Measurements from ENCODE around the gene LNP1. TPM values are rescaled to one million over a fixed set of nuclear protein-coding genes. Genes with fewer than 3 reads are reported as not detected.

LNP1 gene
- total RNA-seq, 1 experiment from 2014 or later = 1.2 TPM

DNA sequence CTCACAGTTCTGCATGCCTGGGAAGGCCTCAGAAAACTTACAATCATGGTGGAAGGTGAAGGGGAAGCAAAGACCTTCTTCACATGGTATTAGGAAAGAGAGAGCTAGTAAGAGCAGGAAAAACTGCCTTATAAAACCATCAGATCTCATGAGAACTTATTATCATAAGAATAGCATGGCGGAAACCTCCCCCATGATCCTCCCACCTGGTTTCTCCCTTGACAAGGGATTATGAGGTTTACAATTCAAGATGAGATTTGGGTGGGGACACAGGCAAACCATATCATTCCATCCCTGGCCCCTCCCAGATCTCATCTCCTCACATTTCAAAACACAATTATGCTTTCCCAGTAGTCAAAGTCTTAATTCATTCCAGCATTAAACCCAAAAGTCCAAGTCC is 56.5 kb downstream of the LNP1 start:
- Mint-ChIP-seq H3K27me3 (ENCODE audit: insufficient read depth, unreplicated experiment) (no peaks in the 10 kb centered on the region), H3K27ac (ENCODE audit: low read depth, unreplicated experiment) (no peak overlapping the region), H3K9me3 (ENCODE audit: unreplicated experiment) (no peaks in the 10 kb centered on the region), H3K4me3 (ENCODE audit: unreplicated experiment) (no peak overlapping the region), H3K4me1 (ENCODE audit: insufficient read depth, unreplicated experiment) (no peaks in the 10 kb centered on the region), H3K36me3 (ENCODE audit: insufficient read depth, unreplicated experiment) (no peaks in the 10 kb centered on the region)
- TF ChIP-seq, protein P1, sequence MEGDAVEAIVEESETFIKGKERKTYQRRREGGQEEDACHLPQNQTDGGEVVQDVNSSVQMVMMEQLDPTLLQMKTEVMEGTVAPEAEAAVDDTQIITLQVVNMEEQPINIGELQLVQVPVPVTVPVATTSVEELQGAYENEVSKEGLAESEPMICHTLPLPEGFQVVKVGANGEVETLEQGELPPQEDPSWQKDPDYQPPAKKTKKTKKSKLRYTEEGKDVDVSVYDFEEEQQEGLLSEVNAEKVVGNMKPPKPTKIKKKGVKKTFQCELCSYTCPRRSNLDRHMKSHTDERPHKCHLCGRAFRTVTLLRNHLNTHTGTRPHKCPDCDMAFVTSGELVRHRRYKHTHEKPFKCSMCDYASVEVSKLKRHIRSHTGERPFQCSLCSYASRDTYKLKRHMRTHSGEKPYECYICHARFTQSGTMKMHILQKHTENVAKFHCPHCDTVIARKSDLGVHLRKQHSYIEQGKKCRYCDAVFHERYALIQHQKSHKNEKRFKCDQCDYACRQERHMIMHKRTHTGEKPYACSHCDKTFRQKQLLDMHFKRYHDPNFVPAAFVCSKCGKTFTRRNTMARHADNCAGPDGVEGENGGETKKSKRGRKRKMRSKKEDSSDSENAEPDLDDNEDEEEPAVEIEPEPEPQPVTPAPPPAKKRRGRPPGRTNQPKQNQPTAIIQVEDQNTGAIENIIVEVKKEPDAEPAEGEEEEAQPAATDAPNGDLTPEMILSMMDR (IDR thresholded peaks at IDR 0.05; ENCODE audit: unreplicated experiment) = no peak
- intact Hi-C loops (cut with micrococcal nuclease) = no loop called here
- POLR2A ChIA-PET = no interaction called here
- DNase-seq (ENCODE audit: unreplicated experiment) = no peak
- no TSS peak for BruUV-seq (replicated peaks)
- CTCF ChIA-PET = interaction anchor here (14.6 kb wide), 1 partner anchor 131 kb away, joined by 405 read pairs; no protein-coding TSS in a partner anchor

DNA sequence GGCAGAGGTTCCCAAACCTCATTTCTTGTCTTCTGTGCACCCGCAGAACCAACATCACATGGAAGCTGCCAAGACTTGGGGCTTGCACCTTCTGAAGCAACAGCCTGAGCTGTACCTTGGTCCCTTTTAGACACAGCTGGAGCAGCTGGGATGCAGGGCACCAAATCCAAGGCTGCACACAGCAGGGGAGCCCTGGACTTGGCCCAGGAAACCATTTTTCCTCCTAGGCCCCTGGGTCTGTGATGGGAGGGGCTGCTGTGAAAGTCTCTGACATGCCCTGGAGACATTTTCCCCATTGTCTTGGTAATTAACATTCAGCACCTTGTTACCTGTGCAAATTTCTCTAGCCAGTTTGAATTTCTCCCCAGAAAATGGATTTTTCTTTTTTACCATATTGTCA is 57.5 kb downstream of the LNP1 start:
- no peaks in the 10 kb centered on the region for H3K36me3 Mint-ChIP-seq (ENCODE audit: insufficient read depth, unreplicated experiment)
- intact Hi-C loops (cut with micrococcal nuclease) = no loop called here
- no peak overlapping the region for H3K4me3 Mint-ChIP-seq (ENCODE audit: unreplicated experiment)
- no peaks in the 10 kb centered on the region for H3K9me3 Mint-ChIP-seq (ENCODE audit: unreplicated experiment)
- BruUV-seq (replicated peaks) = no TSS peak
- H3K27me3 Mint-ChIP-seq (ENCODE audit: insufficient read depth, unreplicated experiment) = no peaks in the 10 kb centered on the region
- DNase-seq (ENCODE audit: unreplicated experiment) = no peak
- H3K4me1 Mint-ChIP-seq (ENCODE audit: insufficient read depth, unreplicated experiment) = peaks cover 9% of the 10 kb centered on the region
- ChIA-PET POLR2A (no interaction called here), CTCF (interaction anchor here (0.5 to 14.6 kb wide), 4 partner anchors 10 to 162 kb away, joined by 3 to 405 read pairs (median 3); no protein-coding TSS in a partner anchor)
- TF ChIP-seq, protein P1 (IDR thresholded peaks at IDR 0.05; ENCODE audit: unreplicated experiment) = no peak
- H3K27ac Mint-ChIP-seq (ENCODE audit: low read depth, unreplicated experiment) = no peak overlapping the region

DNA sequence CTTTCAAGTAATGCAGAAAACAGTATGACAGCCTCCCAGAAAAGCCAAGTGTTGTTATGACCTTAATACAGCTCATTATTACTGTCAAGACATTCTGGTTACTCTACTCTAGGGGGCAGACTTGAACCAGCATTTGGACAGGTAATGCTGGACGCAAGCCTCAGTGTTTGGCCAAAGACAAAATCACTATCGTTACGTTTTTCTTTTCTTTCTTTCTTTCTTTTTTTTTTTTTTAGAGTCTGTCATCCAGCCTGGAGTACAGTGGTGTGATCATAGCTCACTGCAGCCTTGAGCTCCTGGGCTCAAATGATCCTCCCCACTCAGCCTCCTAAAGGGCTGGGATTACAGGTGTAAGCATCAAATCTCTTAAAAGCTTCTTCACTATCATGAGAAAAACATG is 61.7 kb downstream of the LNP1 start:
- Mint-ChIP-seq H3K4me1 (ENCODE audit: insufficient read depth, unreplicated experiment) (peaks cover 9% of the 10 kb centered on the region), H3K27ac (ENCODE audit: low read depth, unreplicated experiment) (no peak overlapping the region), H3K27me3 (ENCODE audit: insufficient read depth, unreplicated experiment) (no peaks in the 10 kb centered on the region), H3K4me3 (ENCODE audit: unreplicated experiment) (no peak overlapping the region), H3K9me3 (ENCODE audit: unreplicated experiment) (no peaks in the 10 kb centered on the region), H3K36me3 (ENCODE audit: insufficient read depth, unreplicated experiment) (no peaks in the 10 kb centered on the region)
- DNase-seq (ENCODE audit: unreplicated experiment) = peak; percentile 79
- intact Hi-C loops (cut with micrococcal nuclease) = loop anchor here (1.0 kb wide), 6 partner anchors 127 to 733 kb away; no protein-coding TSS in a partner anchor
- ChIA-PET POLR2A (interaction anchor here (0.6 to 2.7 kb wide), 8 partner anchors 21 to 247 kb away, joined by 3 to 18 read pairs (median 6); partner anchors contain the start of genes LNP1, TMEM45A and TOMM70), CTCF (interaction anchor here (0.5 to 14.6 kb wide), 72 partner anchors 8 to 1022 kb away, joined by 3 to 405 read pairs (median 5); partner anchors contain the start of genes LNP1, TFG and TMEM45A)
- TF ChIP-seq, protein P1 (IDR thresholded peaks at IDR 0.05; ENCODE audit: unreplicated experiment) = peak; percentile 88
- no TSS peak for BruUV-seq (replicated peaks)

DNA sequence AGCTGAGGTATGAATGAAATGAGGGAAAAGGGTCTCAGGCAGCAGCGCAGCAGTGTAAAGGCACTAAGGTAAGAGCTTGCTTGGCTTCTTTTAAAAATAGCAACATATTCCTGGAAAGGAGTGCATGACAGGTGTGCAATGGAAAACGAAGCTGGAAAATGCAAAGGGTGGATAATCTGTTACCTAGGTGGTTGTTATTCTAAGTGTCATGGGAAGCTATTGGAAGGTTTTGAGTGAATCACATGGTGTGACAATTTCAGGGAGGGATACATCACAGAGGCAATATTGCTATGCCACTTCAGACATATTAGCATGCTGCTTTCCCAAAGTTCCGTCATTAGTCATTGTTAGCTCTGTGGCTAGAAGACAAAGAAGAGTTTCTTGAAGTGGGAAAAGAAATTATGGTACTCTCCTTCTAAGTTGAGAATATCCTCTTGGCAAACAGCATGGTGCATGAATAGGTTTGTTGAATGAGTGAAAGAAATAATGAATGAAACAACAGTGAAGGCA is 62.4 kb downstream of the LNP1 start:
- Mint-ChIP-seq H3K4me3 (ENCODE audit: unreplicated experiment) (no peak overlapping the region), H3K27me3 (ENCODE audit: insufficient read depth, unreplicated experiment) (no peaks in the 10 kb centered on the region), H3K4me1 (ENCODE audit: insufficient read depth, unreplicated experiment) (peaks cover 9% of the 10 kb centered on the region), H3K36me3 (ENCODE audit: insufficient read depth, unreplicated experiment) (no peaks in the 10 kb centered on the region), H3K27ac (ENCODE audit: low read depth, unreplicated experiment) (no peak overlapping the region), H3K9me3 (ENCODE audit: unreplicated experiment) (no peaks in the 10 kb centered on the region)
- TF ChIP-seq, protein P1 (IDR thresholded peaks at IDR 0.05; ENCODE audit: unreplicated experiment) = no peak
- CTCF ChIA-PET = interaction anchor here (0.6 to 14.6 kb wide), 54 partner anchors 7 to 1021 kb away, joined by 3 to 405 read pairs (median 5); partner anchors contain the start of genes LNP1 and TFG
- no TSS peak for BruUV-seq (replicated peaks)
- no peak for DNase-seq (ENCODE audit: unreplicated experiment)
- intact Hi-C loops (cut with micrococcal nuclease) = loop anchor here (1.0 kb wide), 6 partner anchors 127 to 733 kb away; no protein-coding TSS in a partner anchor
- POLR2A ChIA-PET = interaction anchor here (0.7 to 2.7 kb wide), 7 partner anchors 21 to 247 kb away, joined by 3 to 18 read pairs (median 7); partner anchors contain the start of genes LNP1 and TOMM70
